Tibial artery (tissue), 4 donors: ENCODE data around the gene RERE.
"Not testable (repeated sequence)": the region's sequence is repeated elsewhere in the genome, so short reads cannot be mapped to it uniquely, and the experiment has no call there.

ENCODE experiments used
- DNase-seq, 2 donors: peaks; one replicate each; pipeline ENCODE4 v3.0.0-alpha.2; 2019
- H3K27ac ChIP-seq, 2 donors: fragments of 200-600 bp; sonication (generic) in 1 of 2; 1 replicate in 1 of 2; 2 replicates in 1 of 2; pipeline ENCODE4 v1.5.1; 2018 to 2019; ENCODE audit warnings: mild to moderate bottlenecking in 1 of 2
- H3K27me3 ChIP-seq, 2 donors: fragments of 200-600 bp; sonication (generic) in 1 of 2; one replicate each; pipeline versions ENCODE4 v1.5.1 to v1.6.0; 2016 to 2019
- H3K36me3 ChIP-seq, 3 donors: fragments of 200-600 bp; sonication (generic) in 2 of 3; one replicate each; pipeline ENCODE4 v1.5.1; 2016 to 2019; ENCODE audit warnings: mild to moderate bottlenecking in 2 of 3
- H3K4me1 ChIP-seq, 4 donors: fragments of 200-600 bp; sonication (generic) in 2 of 4; 1 replicate in 3 of 4; 2 replicates in 1 of 4; pipeline ENCODE4 v1.5.1; 2016 to 2019
- H3K4me3 ChIP-seq, 2 donors: fragments of 200-600 bp; sonication (generic) in 1 of 2; 1 replicate in 1 of 2; 2 replicates in 1 of 2; pipeline ENCODE4 v1.5.1; 2018 to 2019; ENCODE audit warnings: mild to moderate bottlenecking in 2 of 2
- H3K9me3 ChIP-seq, 3 donors: fragments of 200-600 bp; sonication (generic) in 1 of 3; one replicate each; pipeline ENCODE4 v1.5.1; 2016 to 2019
- CTCF ChIP-seq, 2 experiments: fragments of 200-600 bp in 1 of 2; fragments of 450-650 bp in 1 of 2; IDR thresholded peaks; one replicate each; pipeline ENCODE4 v1.5.1; 2017 to 2019; ENCODE audit warnings: antibody characterized with exemption in 2 of 2, mild to moderate bottlenecking in 1 of 2, moderate library complexity in 1 of 2
- intact Hi-C: fragments of 100-400 bp; cut with DNase I; formaldehyde crosslinking; loops from one replicate; pipeline ENCODE4 v1.15.0; 2023; ENCODE audit warnings: low total_unique reads

The RERE gene

GRCh38 chr1:8595332-8595731 lies 222.1 kb downstream of the RERE start:
- Histone ChIP-seq H3K4me1 (peaks cover 0 to 48% (median 15%) of the 10 kb centered on the region in 4 donors), H3K36me3 (no peaks in the 10 kb centered on the region), H3K4me3 (no peak overlapping the region), H3K27me3 (no peaks in the 10 kb centered on the region), H3K9me3 (no peaks in the 10 kb centered on the region), H3K27ac (peak overlapping the region in 1 of 2 donors; percentile 18)
- no peak for TF ChIP-seq CTCF (IDR thresholded peaks at IDR 0.05)
- intact Hi-C loops, result loop anchor here (10.0 kb wide), 1 partner anchor 79 kb away; no protein-coding TSS in a partner anchor
- no peak for DNase-seq

GRCh38 chr1:8593292-8593691 lies 224.1 kb downstream of the RERE start:
- H3K4me3 ChIP-seq, H3K9me3 ChIP-seq, H3K36me3 ChIP-seq, DNase-seq, H3K27ac ChIP-seq, H3K27me3 ChIP-seq: not testable (repeated sequence)
- intact Hi-C loops, result loop anchor here (10.0 kb wide), 1 partner anchor 82 kb away; no protein-coding TSS in a partner anchor
- H3K4me1 ChIP-seq, result peaks cover 0 to 39% (median 9%) of the 10 kb centered on the region in 4 donors

GRCh38 chr1:8591569-8591968 lies 225.9 kb downstream of the RERE start:
- H3K4me3 ChIP-seq, result no peak overlapping the region
- intact Hi-C loops, result loop anchor here (10.0 kb wide), 1 partner anchor 83 kb away; no protein-coding TSS in a partner anchor
- H3K36me3 ChIP-seq, result no peaks in the 10 kb centered on the region
- no peak overlapping the region for H3K27ac ChIP-seq
- no peak for TF ChIP-seq CTCF (IDR thresholded peaks at IDR 0.05)
- no peak for DNase-seq
- H3K27me3 ChIP-seq, result no peaks in the 10 kb centered on the region
- H3K9me3 ChIP-seq, result no peaks in the 10 kb centered on the region
- H3K4me1 ChIP-seq, result peaks cover 0 to 23% (median 2%) of the 10 kb centered on the region in 4 donors

- Histone ChIP-seq H3K4me1 (peaks cover 0 to 15% (median 2%) of the 10 kb centered on the region in 4 donors), H3K4me3 (no peak overlapping the region), H3K9me3 (no peaks in the 10 kb centered on the region), H3K27ac (no peak overlapping the region), H3K36me3 (no peaks in the 10 kb centered on the region), H3K27me3 (no peaks in the 10 kb centered on the region)
- DNase-seq, result no peak
- intact Hi-C loops, result loop anchor here (10.0 kb wide), 1 partner anchor 84 kb away; no protein-coding TSS in a partner anchor
- TF ChIP-seq CTCF (IDR thresholded peaks at IDR 0.05), result no peak
These were observed 226.6 kb downstream of the RERE start for GRCh38 chr1:8590721-8591351.

GRCh38 chr1:8589571-8589970 lies 227.9 kb downstream of the RERE start:
- no peaks in the 10 kb centered on the region for H3K36me3 ChIP-seq
- H3K9me3 ChIP-seq, result no peaks in the 10 kb centered on the region
- no peaks in the 10 kb centered on the region for H3K27me3 ChIP-seq
- DNase-seq, result no peak
- no peak for TF ChIP-seq CTCF (IDR thresholded peaks at IDR 0.05)
- no peak overlapping the region for H3K4me3 ChIP-seq
- H3K27ac ChIP-seq, result no peak overlapping the region
- intact Hi-C loops, result no loop called here
- peaks cover 0 to 11% (median 2%) of the 10 kb centered on the region in 4 donors for H3K4me1 ChIP-seq

GRCh38 chr1:8587784-8588183 lies 229.7 kb downstream of the RERE start:
- no peaks in the 10 kb centered on the region for H3K27me3 ChIP-seq
- intact Hi-C loops, result no loop called here
- H3K4me3 ChIP-seq, result no peak overlapping the region
- no peak overlapping the region for H3K27ac ChIP-seq
- no peaks in the 10 kb centered on the region for H3K36me3 ChIP-seq
- H3K4me1 ChIP-seq, result peaks cover 0 to 11% (median 2%) of the 10 kb centered on the region in 4 donors
- H3K9me3 ChIP-seq, result no peaks in the 10 kb centered on the region
- DNase-seq, result no peak
- TF ChIP-seq CTCF (IDR thresholded peaks at IDR 0.05), result no peak
